Mucosa of rectum (tissue), 2 donors: ENCODE data around the gene CASKIN1.

Experiments
- H3K27ac ChIP-seq, 2 donors: one replicate each; pipeline ENCODE4 v1.7.0; 2013; ENCODE audit warnings: inconsistent platforms in 2 of 2, low read depth in 2 of 2, low read length in 2 of 2
- H3K27me3 ChIP-seq, 2 donors: one replicate each; pipeline ENCODE4 v1.7.0; 2013; ENCODE audit warnings: low read length in 2 of 2; ENCODE audit not compliant: control insufficient read depth in 2 of 2, insufficient read depth in 2 of 2
- H3K36me3 ChIP-seq, 2 donors: one replicate each; pipeline ENCODE4 v1.7.0; 2013; ENCODE audit warnings: low read length in 2 of 2; ENCODE audit not compliant: control insufficient read depth in 2 of 2, insufficient read depth in 2 of 2
- H3K4me1 ChIP-seq, 2 donors: one replicate each; pipeline ENCODE4 v1.7.0; 2013; ENCODE audit warnings: low read length in 2 of 2, mild to moderate bottlenecking in 1 of 2; ENCODE audit not compliant: control insufficient read depth in 2 of 2, insufficient read depth in 2 of 2
- H3K4me3 ChIP-seq, 2 donors: one replicate each; pipeline ENCODE4 v1.7.0; 2013; ENCODE audit warnings: low read length in 2 of 2
- H3K9ac ChIP-seq, 2 donors: one replicate each; pipeline ENCODE4 v1.7.0; 2013; ENCODE audit warnings: low read length in 2 of 2, low read depth in 1 of 2, mild to moderate bottlenecking in 1 of 2
- H3K9me3 ChIP-seq, 2 donors: one replicate each; pipeline ENCODE4 v1.7.0; 2013; ENCODE audit warnings: low read length in 2 of 2; ENCODE audit not compliant: control insufficient read depth in 2 of 2
- donor health status: healthy.
- donor health status: Normal muscosa, but diverticular disease.

Gene CASKIN1

DNA sequence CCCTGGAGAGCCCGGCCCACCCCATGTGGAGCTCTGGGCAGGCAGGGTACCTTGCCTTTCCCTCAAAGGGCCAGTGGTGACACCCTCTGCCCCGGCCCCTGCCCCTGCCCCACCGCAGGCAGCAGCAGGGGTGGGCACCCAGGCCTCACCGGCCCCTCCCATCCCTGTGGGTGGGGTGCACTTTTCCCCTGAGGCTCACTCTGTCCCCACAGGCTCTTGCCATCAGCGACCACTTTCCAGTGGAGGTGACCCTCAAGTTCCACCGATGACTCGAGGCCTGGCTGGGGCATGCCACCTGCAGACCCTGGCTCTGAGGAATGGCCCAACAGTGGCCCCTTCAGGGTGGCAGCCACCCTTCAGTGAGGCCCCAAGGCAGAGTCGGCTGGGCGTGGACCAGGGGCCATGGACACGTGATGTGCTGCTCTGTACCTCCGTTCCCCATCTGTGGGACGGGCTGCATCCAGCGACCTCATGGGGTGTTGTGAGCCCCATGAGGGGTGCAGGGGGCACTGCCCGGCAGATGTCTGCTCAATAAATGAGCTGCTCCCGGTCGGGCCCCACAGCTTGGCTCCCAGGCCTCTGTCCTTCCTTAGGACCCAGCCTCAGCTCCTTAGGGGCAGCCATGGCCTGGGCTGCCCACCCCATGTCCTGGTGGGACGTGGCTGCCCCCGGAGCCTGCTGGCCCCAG, 41.9 kb upstream of the CASKIN1 start:
- Histone ChIP-seq H3K4me1 (peaks cover 11 to 14% of the 10 kb centered on the region in 2 donors), H3K9ac (no peak overlapping the region), H3K9me3 (no peaks in the 10 kb centered on the region), H3K27ac (no peak overlapping the region), H3K36me3 (peaks cover 21 to 31% of the 10 kb centered on the region in 2 donors), H3K27me3 (peaks cover 9 to 17% of the 10 kb centered on the region in 2 donors), H3K4me3 (no peak overlapping the region)

DNA sequence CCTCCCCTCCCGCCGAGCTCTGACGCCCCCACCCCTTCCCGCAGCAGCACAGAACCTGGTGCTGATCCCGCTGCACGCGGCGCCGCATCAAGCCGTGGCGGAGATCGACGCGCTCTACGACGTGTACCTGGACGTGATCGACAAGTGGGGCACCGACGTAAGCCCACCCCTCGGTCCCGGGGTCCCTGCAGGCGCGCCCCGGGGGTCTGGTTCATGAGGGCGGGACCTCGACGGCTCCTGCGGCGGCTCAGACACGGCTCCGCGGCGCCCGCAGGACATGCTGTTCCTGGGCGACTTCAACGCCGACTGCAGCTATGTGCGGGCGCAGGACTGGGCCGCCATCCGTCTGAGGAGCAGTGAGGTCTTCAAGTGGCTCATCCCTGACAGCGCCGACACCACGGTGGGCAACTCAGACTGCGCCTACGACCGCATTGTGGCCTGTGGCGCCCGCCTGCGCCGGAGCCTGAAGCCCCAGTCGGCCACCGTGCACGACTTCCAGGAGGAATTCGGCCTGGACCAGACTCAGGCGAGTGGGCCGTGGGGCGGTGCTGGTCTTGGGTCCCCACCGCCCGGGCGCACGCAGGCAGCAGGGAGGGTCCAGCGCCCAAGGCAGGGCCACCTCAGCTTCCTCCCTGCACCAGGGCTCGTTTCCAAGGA, 41.2 kb upstream of the CASKIN1 start:
- Histone ChIP-seq H3K27me3 (peaks cover 9 to 17% of the 10 kb centered on the region in 2 donors), H3K4me3 (no peak overlapping the region), H3K9me3 (no peaks in the 10 kb centered on the region), H3K27ac (no peak overlapping the region), H3K9ac (no peak overlapping the region), H3K4me1 (peaks cover 11 to 14% of the 10 kb centered on the region in 2 donors), H3K36me3 (peaks cover 20 to 31% of the 10 kb centered on the region in 2 donors)

DNA sequence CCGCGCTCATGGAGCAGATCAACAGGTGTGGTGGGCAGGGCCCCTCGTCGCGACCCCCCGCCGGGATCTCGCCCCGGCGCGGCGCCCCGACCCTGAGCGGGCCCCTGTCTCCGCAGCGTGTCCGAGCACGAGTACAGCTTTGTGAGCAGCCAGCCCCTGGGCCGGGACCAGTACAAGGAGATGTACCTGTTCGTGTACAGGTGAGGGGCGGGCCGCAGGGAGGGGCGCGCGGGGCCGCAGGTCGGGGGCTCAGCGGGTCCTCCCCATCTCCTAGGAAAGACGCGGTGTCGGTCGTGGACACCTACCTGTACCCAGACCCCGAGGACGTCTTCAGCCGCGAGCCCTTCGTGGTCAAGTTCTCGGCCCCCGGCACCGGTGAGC, 40.7 kb upstream of the CASKIN1 start:
- H3K27ac ChIP-seq, result no peak overlapping the region
- peaks cover 11 to 14% of the 10 kb centered on the region in 2 donors for H3K4me1 ChIP-seq
- no peak overlapping the region for H3K9ac ChIP-seq
- no peaks in the 10 kb centered on the region for H3K9me3 ChIP-seq
- peaks cover 25 to 29% of the 10 kb centered on the region in 2 donors for H3K36me3 ChIP-seq
- H3K4me3 ChIP-seq, result no peak overlapping the region
- H3K27me3 ChIP-seq, result peaks cover 9 to 17% of the 10 kb centered on the region in 2 donors

DNA sequence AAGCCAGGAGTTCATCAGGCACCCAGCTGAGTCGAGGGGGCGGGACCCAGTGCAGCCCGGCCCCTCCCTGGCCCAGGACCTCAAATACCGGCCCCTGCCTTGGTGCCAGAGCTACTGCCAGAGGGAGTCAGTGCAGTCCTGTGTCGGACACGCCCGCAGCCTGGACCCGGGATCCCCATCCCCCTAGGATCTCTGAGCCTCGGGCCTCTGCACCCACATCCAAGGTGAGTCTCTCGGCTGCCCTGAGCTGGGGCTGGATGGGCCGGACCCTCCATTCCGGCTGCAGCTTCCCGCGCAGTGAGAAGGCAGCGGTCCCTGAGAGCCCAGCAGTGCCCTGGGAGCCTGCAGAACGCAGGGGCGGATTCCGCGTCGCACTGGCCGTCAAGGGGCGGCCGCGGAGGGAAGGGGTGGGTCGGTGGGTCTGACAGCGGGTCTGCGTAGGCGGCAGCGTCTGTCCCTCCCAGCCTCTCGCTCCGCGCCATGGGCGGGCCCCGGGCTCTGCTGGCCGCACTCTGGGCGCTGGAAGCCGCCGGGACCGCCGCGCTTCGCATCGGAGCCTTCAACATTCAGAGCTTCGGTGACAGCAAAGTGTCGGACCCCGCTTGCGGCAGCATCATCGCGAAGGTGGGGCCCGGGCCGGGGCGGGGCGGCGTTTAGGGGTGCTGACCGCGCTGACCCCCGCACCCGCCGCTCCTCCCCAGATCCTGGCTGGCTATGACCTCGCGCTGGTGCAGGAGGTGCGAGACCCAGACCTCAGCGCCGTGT, 40.1 kb upstream of the CASKIN1 start, which contains the start of gene DNASE1L2:
TSS of gene DNASE1L2 (plus strand) at position 108 of the 765 bp plus-strand sequence. CDS start at position 481, 373 bp downstream.
- Histone ChIP-seq H3K36me3 (peaks cover 31 to 33% of the 10 kb centered on the region in 2 donors), H3K4me1 (peaks cover 11 to 14% of the 10 kb centered on the region in 2 donors), H3K27me3 (peaks cover 9 to 17% of the 10 kb centered on the region in 2 donors), H3K4me3 (peak within 1 kb of the TSS in 1 of 2 donors; percentile 35), H3K9ac (no peak within 1 kb of the TSS), H3K27ac (no peak within 1 kb of the TSS), H3K9me3 (no peaks in the 10 kb centered on the region)

DNA sequence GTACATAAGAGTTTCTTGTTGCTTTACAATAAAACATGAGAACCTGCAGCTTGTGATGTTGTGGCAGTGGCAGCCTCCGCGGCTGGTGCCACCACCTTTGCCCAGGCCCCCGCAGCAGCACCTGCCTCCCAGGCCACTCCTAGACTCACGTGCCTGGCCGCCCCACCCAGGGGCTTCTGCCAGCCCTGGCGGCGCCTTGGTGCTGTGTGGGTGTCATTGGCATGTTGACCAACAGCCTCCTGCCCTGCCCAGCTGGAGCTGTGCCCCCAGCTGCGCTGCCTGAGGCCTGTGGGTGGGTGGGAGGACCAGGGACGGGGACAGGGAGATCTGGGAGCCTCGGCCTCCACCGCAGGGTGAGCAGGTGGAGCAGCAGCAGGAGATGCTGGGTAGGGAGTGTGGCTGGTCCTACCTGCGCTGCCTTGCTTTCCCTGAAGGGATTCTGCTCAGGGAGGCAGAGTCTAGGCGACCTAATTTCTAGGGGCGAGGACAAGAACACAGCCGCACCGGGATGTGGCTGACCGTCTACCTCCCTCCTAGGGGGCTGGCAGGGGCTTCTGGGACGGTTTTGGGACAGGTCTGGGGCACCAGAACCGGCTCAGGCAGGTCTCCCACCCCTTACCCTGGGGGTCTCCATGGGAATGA, 39.4 kb upstream of the CASKIN1 start:
- peaks cover 11 to 14% of the 10 kb centered on the region in 2 donors for H3K4me1 ChIP-seq
- peaks cover 9 to 17% of the 10 kb centered on the region in 2 donors for H3K27me3 ChIP-seq
- H3K27ac ChIP-seq, result no peak overlapping the region
- H3K36me3 ChIP-seq, result peaks cover 34 to 39% of the 10 kb centered on the region in 2 donors
- no peak overlapping the region for H3K9ac ChIP-seq
- H3K4me3 ChIP-seq, result no peak overlapping the region
- no peaks in the 10 kb centered on the region for H3K9me3 ChIP-seq

DNA sequence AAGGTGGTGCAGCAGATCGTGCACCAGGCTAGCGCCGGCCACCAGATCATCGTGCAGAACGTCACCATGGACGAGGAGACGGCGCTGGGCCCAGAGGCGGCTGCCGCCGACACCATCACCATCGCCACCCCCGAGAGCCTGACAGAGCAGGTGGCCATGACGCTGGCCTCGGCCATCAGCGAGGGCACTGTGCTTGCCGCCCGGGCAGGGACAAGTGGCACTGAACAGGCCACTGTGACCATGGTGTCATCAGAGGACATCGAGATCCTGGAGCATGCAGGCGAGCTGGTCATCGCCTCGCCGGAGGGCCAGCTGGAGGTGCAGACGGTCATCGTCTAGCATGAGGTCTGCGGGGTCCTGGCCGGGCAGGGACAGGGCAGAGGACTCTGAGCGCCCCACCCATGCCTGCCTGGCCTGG, 38.8 kb upstream of the CASKIN1 start:
- Histone ChIP-seq H3K4me3 (no peak overlapping the region), H3K27ac (no peak overlapping the region), H3K36me3 (peaks cover 34 to 43% of the 10 kb centered on the region in 2 donors), H3K9ac (no peak overlapping the region), H3K4me1 (peaks cover 11 to 14% of the 10 kb centered on the region in 2 donors), H3K9me3 (no peaks in the 10 kb centered on the region), H3K27me3 (peaks cover 9 to 17% of the 10 kb centered on the region in 2 donors)

DNA sequence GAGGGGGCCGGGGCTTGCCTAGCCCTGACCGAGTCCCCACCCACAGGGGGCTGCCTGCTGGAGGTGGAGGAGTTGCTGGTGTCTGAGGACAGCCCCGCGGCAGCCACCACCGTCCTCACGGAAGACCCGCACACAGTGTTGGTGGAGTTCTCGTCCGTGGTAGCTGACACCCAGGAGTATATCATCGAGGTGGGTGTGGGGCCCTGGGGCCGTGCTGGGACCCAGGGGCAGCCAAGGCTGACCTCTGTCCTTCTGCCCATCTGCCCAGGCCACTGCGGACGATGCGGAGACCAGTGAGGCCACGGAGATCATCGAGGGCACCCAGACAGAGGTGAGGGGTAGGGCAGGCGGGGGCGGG, 38.4 kb upstream of the CASKIN1 start:
- H3K4me3 ChIP-seq, result no peak overlapping the region
- no peak overlapping the region for H3K27ac ChIP-seq
- peaks cover 11 to 14% of the 10 kb centered on the region in 2 donors for H3K4me1 ChIP-seq
- no peaks in the 10 kb centered on the region for H3K9me3 ChIP-seq
- peaks cover 37 to 45% of the 10 kb centered on the region in 2 donors for H3K36me3 ChIP-seq
- no peak overlapping the region for H3K9ac ChIP-seq
- peaks cover 9 to 17% of the 10 kb centered on the region in 2 donors for H3K27me3 ChIP-seq

DNA sequence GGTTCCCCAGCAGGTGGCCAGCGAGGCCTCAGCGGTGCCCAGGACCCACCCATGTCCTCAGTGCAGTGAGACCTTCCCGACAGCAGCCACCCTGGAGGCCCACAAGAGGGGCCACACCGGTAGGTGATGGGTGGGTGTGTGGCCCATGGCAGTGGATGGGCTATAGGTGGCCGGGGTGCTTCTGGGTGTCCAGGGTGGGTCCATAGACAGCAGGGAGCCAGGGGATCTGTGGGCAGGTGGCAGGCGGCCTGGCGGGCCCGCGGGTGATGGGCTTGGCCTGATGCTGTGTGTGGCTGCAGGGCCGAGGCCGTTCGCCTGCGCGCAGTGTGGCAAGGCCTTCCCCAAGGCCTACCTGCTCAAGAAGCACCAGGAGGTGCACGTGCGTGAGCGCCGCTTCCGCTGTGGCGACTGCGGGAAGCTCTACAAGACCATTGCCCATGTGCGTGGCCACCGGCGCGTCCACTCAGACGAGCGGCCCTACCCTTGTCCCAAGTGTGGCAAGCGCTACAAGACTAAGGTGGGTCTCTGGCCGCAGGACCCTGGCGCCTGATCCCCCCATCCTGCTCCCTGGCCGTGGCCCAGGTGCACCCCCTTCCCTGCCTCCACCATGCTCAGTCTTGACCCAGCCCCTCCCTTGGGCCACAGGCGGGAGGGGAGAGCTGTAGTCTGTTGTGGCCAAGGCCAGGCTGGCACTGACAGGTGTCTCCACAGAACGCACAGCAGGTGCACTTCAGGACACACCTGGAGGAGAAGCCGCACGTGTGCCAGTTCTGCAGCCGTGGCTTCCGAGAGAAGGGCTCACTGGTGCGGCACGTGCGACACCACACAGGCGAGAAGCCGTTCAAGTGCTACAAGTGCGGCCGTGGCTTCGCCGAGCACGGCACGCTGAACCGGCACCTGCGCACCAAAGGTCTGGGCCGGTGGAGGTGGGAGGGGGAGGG, 37.7 kb upstream of the CASKIN1 start:
- Histone ChIP-seq H3K4me3 (no peak overlapping the region), H3K36me3 (peaks cover 43 to 51% of the 10 kb centered on the region in 2 donors), H3K27me3 (peaks cover 9 to 17% of the 10 kb centered on the region in 2 donors)

More for the DNA sequence above, 37.7 kb upstream of the CASKIN1 start:
- H3K4me1 ChIP-seq, result peaks cover 11 to 14% of the 10 kb centered on the region in 2 donors
- no peaks in the 10 kb centered on the region for H3K9me3 ChIP-seq
- no peak overlapping the region for H3K9ac ChIP-seq
- no peak overlapping the region for H3K27ac ChIP-seq
